Limb (tissue), 2 donors: Measurements from ENCODE around the gene HK1.
"Not testable (repeated sequence)": the region's sequence is repeated elsewhere in the genome, so short reads cannot be mapped to it uniquely, and the experiment has no call there.

Experiments
- DNase-seq, 2 donors: peaks; one replicate each; pipeline ENCODE4 v3.0.0-alpha.2; 2016; ENCODE audit errors: extremely low spot score in 2 of 2

The HK1 gene

DNA sequence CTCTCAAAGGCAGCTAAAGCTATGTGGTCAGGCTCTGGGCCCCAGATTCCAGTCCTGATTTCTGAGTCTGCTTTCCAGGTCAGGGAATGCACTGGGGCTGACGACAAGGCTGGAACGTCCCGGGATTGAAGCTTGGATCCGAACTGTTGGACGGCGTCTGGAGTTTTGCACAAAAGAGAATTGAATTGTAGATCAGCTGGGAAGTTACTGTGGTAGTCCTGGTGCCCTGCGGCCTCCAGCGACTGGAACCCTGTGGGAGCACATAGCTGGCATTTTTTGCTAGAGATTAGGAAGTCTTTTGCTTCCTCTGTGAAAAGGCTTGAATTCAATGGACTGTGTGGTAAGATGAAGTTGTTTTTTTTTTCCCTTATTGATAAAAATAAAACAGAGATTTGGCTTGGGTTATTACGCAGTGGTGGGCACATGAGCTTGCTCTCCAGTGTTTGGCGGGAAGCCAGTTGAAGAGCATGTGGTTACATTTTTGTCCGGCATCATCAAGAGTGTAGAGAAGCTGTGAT, at the start of gene HK1:
Gene HK1 (plus strand): TSS at position 51 of the 518 bp plus-strand sequence.
- no peak for DNase-seq

DNA sequence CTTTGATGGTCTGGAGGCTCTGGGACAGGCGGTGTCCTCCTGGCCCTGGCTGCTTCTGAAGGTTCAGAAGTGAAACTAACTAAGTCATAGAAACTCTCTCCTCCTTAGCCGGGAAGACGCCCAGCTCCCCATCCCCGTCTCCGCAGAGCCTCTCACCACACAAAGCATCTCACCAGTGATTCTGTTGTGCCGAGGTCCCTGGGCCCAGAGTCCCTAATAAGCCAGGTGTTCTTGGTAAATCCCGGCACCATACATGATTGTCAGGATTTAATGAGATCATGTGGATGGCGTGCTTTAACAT, 48.7 kb upstream of the HK1 start:
- no peak for DNase-seq

DNA sequence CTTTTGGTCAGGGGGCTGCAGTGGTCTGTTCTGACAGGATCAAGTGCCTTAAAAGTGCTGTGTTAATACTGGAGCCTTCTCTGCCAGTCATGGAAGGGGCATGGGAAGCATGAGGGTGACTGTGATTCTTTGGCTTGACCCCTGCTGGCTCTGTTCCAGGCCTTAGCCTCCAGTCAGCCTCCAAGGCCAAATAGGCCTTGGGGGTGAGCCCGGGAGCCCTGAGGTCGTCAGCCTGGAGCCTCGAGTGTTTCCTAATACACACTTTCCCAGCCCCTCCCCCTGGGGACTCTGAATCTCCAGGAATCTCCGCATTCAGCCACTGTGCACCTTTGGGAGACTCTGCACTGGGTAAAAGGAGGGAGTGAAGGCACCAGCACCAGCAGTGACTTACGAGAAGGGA, 48.2 kb upstream of the HK1 start:
- DNase-seq: no peak

DNA sequence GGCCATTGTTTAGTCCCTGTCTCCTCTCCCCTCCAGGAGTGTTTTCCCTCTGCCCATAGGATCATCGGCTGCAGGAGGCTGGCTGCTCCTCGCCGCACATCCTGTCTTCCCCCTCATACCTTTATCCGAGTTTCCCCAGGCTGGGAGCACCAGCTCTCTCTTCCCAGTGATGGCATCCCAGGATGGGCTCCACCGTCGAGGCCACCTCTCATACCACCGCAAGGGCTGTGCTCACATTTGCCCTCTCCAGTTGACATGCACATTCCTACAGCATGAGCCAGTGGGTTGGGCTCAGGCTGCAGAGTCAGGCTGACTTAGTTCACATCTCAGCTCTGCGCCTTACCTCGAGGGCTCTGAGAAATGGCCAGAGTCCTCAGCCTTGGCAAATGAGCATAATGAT, 46.0 kb upstream of the HK1 start:
- DNase-seq: no peak

DNA sequence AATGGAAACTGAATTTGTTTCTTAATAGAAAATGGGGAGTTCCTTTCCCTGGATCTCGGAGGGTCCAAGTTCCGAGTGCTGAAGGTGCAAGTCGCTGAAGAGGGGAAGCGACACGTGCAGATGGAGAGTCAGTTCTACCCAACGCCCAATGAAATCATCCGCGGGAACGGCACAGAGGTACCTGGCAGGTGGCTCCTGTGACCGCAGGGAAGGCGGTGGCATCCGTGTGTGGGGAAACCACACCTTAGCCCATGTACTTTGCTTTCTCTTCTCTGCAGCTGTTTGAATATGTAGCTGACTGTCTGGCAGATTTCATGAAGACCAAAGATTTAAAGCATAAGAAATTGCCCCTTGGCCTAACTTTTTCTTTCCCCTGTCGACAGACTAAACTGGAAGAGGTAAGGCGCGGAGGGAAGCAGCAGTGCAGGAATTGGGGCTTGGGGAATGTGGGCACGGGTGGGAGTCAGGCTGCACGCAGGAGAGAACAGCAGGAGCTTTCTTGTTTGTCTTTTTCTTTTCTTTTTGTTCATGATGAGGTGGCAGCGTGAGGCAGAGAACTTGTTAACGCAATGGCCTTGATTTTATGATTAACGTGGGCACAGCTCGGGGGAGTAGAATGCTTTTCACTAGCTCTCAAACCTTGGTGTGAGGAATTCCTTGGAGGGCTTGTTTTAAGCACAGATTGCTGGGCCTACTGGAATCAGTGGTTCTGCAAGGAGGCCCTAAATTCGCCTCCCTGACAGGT, 45.4 kb upstream of the HK1 start:
- DNase-seq: no peak

DNA sequence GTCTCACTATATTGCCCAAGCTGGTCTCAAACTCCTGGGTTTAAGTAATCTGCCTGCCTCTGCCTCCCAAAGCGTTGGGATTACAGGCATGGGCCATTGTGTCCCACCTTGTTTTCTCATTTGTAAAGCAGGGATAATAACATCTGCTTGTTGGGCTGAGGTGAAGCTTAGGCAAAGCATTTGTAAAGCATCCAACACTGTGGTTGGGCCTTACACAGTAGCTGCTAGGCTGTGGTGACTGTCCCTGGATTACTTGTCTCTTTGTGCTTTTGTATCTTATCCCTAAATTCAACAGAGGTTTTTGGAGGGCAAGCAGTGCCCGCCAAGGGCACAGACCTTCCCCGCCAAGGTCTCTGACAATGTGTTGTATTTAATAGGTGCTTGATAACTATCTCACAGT, 43.8 kb upstream of the HK1 start:
- DNase-seq: no peak

DNA sequence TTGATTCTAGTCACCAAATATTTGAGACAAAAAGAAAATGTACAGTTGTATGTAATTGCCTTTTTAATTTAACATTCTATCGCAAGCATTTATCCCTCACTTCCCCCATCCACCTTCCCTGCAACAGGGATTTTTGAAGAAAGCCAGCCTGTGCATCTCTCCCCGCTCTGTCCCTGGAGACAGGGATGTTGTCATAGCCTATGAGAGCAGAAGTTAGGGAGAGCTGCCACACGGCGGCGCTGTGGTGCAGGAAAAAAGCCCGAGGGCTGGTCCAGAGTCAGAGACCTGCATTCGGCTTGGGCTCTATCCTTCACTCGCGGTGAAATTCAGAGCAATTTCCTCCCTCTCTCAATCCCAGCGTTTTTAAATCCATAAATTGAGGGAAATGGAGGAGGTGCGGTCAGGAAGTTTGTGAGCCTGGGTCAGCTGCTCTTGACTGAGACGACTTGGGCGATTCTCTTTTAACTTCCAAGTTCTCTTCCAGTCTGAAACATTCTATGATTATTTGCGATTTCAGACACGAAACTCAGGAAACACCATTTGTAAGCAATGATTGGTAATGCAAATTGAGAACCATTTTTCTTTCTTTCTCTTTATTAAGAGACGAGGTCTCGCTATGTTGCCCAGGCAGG, 40.7 kb upstream of the HK1 start:
- DNase-seq: peak; percentile 80 to 94

DNA sequence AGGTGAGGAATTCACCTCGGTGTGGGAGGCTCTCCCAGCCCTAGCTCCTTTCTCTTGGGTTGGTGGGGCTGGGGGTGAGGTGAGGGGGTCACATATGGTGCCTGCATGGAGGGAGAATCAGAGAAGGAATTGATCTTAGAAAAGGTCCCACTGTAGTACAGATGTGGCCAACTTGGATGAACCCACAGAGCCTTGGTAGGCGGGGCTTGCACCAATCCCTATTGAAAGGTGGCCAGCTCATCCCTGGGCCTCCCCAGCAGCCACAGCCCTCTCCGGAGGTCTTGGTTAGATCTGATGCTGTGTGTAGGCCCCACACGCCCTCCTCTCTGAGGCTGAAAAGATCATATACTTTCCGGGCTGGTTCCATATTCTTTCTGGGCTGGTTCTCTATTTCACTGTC, 39.2 kb upstream of the HK1 start:
- DNase-seq: no peak

DNA sequence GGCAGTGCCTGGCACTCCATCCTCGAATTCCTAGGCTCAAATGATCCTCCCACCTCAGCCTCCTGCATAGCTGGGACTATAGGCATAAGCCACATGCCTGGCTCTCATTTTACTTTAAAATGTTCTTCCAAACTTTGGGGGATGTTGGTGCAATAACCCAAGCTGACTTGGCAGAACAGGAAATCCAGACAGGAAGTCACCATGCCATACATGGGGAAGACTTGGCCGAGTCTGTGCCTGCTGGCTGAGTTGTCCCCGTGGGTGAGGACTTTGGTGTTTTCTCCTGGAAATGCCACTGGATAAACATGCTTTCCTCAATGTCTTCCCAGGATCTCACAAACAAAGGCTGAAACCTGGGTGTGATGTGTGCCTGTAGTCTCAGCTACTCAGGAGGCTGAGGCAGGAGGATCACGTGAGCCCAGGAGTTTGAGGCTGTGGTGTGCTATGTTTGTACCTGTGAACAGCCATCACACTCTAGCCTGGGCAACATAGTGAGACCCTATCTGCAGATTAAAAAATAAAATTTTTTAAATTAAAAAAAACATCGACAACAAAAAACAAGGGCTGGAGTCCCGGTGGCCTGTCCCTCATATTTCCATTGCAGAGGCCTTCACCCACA, 38.4 kb upstream of the HK1 start:
- DNase-seq: no peak

DNA sequence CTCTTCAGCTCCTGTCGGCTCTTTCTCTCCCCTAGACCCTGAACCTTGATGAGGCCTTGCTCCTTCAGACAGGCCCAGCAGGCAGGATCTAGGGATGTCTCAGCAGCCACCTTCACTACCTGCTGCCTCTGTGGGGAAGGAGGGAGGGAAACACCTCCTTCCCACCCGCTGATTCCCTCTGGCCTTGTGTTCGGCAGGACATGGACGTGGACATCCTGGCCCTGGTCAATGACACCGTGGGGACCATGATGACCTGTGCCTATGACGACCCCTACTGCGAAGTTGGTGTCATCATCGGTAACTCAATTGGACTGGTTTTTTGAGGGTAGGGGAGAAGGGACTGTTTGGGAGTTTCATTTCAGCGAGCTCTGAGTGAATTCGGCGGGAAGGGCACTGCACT, 37.8 kb upstream of the HK1 start:
- DNase-seq: no peak

DNA sequence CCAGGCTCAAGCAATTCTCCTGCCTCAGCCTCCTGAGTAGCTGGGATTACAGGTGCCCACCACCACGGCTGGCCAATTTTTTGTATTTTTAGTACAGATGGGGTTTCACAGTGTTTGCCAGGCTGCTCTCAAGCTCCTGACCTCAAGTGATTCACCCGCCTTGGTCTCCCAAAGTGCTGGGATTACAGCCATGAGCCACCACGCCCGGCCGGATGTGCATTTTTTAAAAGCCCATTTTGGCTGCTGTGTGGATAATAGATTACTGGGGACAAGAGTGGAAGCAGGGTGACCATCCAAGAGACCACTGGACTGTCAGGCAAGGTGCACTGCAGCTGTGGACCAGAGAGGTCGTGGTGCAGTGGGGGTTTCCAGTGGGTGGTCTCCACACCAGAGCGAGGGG, 36.7 kb upstream of the HK1 start:
- DNase-seq: no peak

DNA sequence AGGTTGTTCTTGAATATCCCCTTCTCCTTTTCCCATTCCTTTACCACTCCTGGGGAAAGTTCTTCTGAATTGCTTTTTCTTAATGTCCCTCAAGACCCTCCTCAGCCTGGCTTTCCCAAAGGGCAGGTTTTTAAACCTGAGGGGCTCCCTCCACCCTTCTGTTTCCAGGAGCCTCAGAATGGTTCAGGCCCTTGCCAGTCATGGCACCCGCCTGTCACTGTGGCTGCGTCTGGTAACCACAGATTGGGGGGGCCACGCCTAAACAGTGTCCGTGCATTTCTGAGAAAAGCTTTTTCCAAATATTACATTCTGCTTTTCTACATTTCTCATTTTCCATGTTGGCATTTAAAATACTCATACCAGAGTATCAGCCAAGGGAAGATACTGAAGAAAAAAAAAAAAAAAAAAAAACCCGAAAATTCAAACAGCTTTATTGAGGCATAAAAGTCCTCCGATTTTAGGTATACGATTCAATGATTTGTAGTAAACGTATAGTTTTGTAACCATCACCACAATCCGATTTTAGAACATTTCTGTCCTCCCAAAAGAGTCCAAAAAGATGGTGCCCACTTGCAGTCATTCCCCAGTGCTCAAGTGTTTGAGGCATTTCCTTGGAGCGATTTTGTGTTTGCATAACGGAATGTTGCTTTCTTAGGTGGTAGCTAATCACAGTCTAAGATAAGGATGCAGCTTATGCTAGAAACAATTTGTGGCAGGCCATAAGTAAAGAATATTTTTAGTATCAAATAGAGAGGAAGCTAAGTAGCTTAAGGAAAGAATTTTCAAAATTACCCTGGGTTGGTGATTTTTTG, 36.0 kb upstream of the HK1 start:
- DNase-seq: no peak

DNA sequence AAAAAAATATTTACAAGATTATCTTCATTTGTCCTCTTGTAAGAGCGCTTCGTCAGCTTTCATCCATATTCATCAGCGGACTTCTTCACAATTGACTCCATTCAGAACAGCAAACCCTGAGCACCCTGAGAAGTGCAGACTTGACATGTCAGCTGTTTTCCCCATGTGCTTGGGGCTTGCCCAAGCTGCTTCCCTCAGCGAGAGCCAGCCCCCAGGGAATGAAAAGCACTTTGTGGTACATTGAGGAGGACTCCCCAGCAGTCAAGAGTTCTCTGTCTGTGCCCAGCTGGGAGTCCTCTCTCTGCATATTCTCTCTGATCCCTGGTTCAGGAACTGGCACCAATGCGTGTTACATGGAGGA, 35.5 kb upstream of the HK1 start:
- no peak for DNase-seq

DNA sequence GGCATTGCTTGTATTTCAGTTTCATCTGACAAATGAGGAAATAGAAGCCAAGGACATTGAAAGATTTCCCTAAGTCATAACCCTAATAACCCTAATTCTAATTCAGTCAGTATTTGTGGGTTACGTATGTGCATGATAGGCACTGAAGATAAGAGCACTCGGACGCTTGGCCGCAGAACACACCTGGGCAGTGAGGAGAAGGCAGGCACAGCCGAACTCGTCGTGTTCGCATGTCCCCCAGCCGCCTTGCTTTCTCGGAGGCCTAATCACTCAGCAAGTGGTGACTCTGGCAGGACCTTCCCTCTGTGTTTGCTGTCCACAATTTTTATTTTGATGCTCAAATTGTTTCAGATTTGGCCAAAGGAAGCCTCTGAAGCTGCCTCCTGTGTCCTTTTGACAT, 34.5 kb upstream of the HK1 start:
- DNase-seq: no peak

DNA sequence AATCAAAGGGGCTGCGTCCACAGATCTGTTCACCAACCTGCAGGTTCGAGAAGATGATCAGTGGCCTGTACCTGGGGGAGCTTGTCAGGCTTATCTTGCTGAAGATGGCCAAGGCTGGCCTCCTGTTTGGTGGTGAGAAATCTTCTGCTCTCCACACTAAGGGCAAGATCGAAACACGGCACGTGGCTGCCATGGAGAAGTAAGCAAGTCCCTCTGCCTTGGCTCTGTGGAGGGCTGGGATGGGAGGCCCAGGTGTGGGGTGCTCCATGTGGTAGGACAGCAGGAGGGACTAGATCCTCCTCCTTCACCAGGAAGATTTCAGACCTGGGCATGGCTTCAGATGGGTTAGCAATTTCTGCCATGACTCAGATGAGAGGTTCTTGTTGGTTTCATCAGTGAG, 32.3 kb upstream of the HK1 start:
- DNase-seq: no peak

DNA sequence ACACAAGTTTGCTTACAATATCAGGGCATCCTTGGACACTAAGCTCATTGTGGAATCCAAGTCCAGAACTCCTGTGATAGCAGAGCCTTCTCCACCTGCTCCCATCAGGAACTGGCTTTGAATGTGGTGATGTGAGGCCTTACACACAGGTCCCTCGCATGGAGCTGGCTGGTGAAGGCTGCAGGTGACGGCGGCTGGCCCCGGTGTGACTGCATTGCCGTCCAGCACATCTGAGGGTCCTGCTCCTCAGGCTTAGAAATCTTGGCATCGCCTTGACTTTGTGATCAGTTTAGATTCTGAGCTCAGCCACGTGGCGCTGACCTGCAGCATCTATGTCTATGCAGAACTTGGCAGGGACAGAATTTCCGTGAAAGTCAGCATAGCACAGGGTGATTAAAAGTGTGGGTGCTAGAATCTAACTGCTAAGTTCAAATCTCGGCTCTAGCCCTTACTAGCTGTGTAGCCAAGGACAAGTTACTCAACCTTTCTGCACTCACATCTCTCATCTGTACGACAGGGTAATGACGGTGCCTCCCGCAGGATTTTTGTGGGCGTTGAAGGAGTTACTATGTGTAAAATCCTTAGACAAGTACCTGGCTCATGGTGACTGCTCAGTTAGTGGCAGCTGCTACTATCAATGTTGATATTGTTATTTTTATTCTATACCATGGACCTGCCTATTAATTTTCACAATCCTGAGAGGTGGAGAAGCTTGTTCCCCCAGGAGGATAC, 31.5 kb upstream of the HK1 start:
- DNase-seq: no peak

DNA sequence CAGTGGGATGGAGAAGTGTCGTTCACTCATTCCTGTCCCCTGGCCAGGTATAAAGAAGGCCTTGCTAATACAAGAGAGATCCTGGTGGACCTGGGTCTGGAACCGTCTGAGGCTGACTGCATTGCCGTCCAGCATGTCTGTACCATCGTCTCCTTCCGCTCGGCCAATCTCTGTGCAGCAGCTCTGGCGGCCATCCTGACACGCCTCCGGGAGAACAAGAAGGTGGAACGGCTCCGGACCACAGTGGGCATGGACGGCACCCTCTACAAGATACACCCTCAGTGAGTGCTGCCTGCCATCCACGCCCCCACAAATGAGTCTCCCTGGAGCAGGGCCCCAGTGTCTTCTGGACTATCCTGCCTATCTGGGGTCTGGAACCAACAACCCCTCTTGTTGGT, 31.0 kb upstream of the HK1 start:
- no peak for DNase-seq

DNA sequence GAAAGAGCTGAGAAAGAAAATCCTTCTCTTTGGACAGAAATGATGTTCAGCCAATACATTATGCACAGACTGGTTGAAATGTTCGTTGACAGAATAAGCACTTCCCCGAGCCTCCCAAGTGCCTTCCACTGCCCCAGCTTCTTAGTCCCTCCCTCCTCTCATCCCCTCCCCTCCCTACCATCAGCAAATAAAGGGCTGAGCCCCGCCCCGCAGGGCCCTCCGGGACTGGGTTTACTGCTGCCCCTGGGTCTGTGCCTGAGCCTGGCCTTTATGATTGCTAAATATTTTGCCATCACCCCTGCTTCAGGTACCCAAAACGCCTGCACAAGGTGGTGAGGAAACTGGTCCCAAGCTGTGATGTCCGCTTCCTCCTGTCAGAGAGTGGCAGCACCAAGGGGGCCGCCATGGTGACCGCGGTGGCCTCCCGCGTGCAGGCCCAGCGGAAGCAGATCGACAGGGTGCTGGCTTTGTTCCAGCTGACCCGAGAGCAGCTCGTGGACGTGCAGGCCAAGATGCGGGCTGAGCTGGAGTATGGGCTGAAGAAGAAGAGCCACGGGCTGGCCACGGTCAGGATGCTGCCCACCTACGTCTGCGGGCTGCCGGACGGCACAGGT, 30.1 kb upstream of the HK1 start:
- no peak for DNase-seq

DNA sequence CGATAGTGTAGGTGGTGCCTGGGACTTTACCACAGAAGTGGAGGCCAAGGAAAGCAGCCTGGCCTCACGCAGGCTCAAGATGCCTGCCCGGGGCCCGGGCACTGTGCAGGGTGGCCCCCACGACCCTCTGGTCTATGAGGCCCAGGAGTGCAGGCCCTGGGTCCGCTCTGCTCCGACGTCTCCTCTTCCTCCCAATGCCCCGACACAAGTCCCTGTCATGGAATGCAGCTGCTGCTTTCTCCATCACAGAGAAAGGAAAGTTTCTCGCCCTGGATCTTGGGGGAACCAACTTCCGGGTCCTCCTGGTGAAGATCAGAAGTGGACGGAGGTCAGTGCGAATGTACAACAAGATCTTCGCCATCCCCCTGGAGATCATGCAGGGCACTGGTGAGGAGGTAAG, 28.3 kb upstream of the HK1 start:
- DNase-seq: no peak

DNA sequence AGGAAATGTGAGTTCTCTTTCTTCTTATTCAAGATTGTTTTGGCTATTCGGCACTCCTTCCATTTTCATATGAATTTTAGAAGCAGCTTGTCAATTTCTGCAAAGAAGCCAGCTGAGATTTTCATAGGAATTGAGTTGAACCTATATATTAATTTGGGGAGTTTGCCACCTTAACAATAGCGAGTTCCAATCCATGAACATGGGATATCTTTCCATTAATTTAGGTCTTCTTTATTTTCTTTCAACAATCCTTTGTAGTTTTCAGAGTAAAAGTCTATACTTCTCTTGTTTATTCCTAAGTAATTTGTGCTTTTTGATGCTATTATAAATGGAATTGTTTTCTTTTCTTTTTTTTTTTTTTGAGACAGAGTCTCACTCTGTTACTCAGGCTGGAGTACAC, 26.9 kb upstream of the HK1 start:
- not testable (repeated sequence) for DNase-seq

DNA sequence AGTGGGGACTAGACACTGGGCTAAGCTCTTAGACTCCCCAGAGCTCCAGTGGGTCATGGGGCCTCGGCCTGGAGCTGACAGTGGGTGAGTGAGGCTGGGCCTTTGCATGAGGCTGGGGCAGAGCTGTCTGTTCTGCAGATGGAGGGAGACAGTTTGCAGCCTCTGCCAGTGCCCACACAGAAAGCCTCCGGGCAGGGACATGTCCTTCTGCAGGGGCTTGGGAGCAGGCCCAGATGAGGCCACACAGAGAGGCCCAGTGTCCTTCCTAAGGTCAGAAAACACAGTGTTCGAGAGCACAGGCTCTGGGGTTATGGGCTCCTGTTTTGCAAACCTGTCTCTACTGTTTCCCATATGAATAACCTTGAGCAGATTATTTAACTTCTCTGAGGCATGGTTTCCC, 25.1 kb upstream of the HK1 start:
- no peak for DNase-seq
